Measurements from ENCODE around the gene RABGEF1. TPM values are rescaled to one million over a fixed set of nuclear protein-coding genes. Genes with fewer than 3 reads are reported as not detected.

The RABGEF1 gene
- total and polyA plus RNA-seq, 9 of the 15 experiments (the other 6 are each of a cell fraction or from before 2014, with no cell fraction given): 7.0 to 29.3 (median 20.5) TPM

- TF ChIP-seq ZBTB9 (CRISPR knock-in tag; IDR thresholded peaks at IDR 0.05) (no peak), ZBTB1 (CRISPR knock-in tag; IDR thresholded peaks at IDR 0.05; ENCODE audit: borderline replicate concordance, low read depth) (no peak)
Measured at GRCh38 chr7:66859794-66860645, 119.5 kb downstream of the RABGEF1 start (continued).

GRCh38 chr7:66860767-66861166 is 120.2 kb downstream of the RABGEF1 start:
- H3K27ac ChIP-seq (ENCODE audit: extremely low read depth, low read depth, low read length): no peak overlapping the region
- 72% methylated on average over 3 of the region's 3 CpGs for WGBS (ENCODE audit: insufficient coverage, low coverage, missing lambda C conversion rate)
- TF ChIP-seq JUN (IDR thresholded peaks at IDR 0.05; ENCODE audit: borderline replicate concordance, low read depth, low read length): no peak
- no peak for TF ChIP-seq JUN (CRISPR knock-in tag; IDR thresholded peaks at IDR 0.05; ENCODE audit: borderline replicate concordance)
- no peak for TF ChIP-seq ZNF707 (CRISPR knock-in tag; conservative IDR thresholded peaks at IDR 0.05)
- no peak for TF ChIP-seq CHD1 (IDR thresholded peaks at IDR 0.05; ENCODE audit: low read length)
- no peak for TF ChIP-seq ZNF318 (IDR thresholded peaks at IDR 0.05; ENCODE audit: borderline replicate concordance in 1 of 2, low read depth in 1 of 2)
- TF ChIP-seq SAFB (IDR thresholded peaks at IDR 0.05; ENCODE audit: borderline replicate concordance, low read depth, low read length): no peak
- no peak for TF ChIP-seq HMG20A (CRISPR knock-in tag; conservative IDR thresholded peaks at IDR 0.05)
- TF ChIP-seq GTF2A2 (tag; IDR thresholded peaks at IDR 0.05): no peak

More at GRCh38 chr7:66860767-66861166, 120.2 kb downstream of the RABGEF1 start:
- Histone ChIP-seq H3K4me3 (no peak overlapping the region), H4K20me1 (replicated peaks; ENCODE audit: control insufficient read depth, insufficient read depth, low read length) (no peaks in the 10 kb centered on the region), H3K36me3 (ENCODE audit: control insufficient read depth, insufficient read depth, low read length) (peaks cover 43% of the 10 kb centered on the region), H3K9ac (ENCODE audit: insufficient read depth in 1 of 2, low read depth in 2 of 2, low read length in 2 of 2) (peak overlapping the region in 1 of 2 experiments; percentile 12; a peak in 1 of 4 replicates), H3K9me3 (replicated peaks; ENCODE audit: control insufficient read depth, insufficient read depth, low read depth, low read length) (no peaks in the 10 kb centered on the region), H3K79me2 (ENCODE audit: control insufficient read depth, insufficient read depth, low read length) (no peaks in the 10 kb centered on the region), H3K27me3 (ENCODE audit: control insufficient read depth in 2 of 2, insufficient read depth in 2 of 2, low read length in 2 of 2) (no peaks in the 10 kb centered on the region), H3K9me1 (ENCODE audit: control insufficient read depth, insufficient read depth, low read length) (no peaks in the 10 kb centered on the region), H3K4me1 (replicated peaks in 1 of 2; ENCODE audit: control insufficient read depth in 2 of 2, insufficient read depth in 2 of 2, low read length in 2 of 2) (no peaks in the 10 kb centered on the region), H2AFZ (ENCODE audit: low read depth, low read length) (no peak overlapping the region), H3K4me2 (ENCODE audit: insufficient read depth, low read length) (no peak overlapping the region)
- ATAC-seq (no peak), DNase-seq (ENCODE audit: extremely low read depth in 1 of 4, low spot score in 3 of 4) (no peak), FAIRE-seq (no peak)
- BruUV-seq (replicated peaks): no TSS peak
- POLR2A ChIA-PET: interaction anchor here (1.7 kb wide), 1 partner anchor 11 kb away, joined by 6 read pairs; no protein-coding TSS in a partner anchor
- in situ Hi-C loops (cut with MboI) (no loop called here), intact Hi-C loops (cut with micrococcal nuclease) (no loop called here)
- CTCF ChIA-PET (ENCODE audit: low intra/inter-chr PET ratio): no interaction called here
